GM21717 (cell line): Measurements from ENCODE around the gene CRAT.

ENCODE experiments used
- ATAC-seq: cut with Tn5 transposase; IDR thresholded peaks from one replicate; pipeline ENCODE4 v1.9.1; 2021; ENCODE audit warnings: mild to moderate bottlenecking, moderate library complexity; ENCODE audit not compliant: unreplicated experiment

The CRAT gene

DNA sequence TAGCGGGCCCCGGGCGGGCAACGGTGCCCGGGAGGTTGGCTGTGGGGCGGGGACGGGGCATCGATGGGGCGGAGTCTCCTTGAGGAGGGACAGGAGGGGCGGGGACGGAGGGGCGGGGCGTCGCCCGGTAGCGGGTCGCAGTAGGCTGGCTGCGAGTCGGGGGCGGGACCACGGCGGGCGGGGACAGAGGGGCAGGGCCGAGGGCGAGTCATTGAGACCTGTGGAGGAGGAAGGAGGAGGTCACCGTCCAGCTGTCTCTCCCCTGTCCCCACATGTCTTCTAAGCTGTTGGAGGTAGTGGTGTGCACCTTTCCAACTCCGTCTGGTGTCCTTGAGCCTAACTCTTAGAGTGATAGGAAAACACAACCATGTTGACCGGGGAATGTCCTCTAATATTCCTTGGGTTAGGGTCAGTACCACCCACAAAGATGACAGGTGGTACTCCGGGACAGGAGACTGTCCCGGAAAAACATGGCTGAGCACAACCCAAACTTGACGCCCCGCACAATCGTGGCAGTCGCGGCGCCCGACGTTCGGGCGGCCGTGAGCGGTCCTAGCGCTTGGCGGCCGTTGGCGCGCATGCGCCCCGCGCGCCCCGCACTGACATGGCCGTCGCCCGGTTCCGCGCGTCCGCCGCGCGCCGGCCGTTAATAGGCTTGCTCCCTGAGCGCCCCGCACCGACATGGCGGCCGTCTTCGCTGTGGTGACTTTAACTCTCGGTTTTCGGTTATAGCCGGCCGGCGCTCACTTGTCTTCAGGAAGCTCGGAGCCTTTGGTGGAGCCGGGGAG, at the start of gene CRAT, which contains the start of gene PTPA:
TSS of gene CRAT (minus strand) at position 54 of the 788 bp plus-strand sequence. CDS start 284 bp downstream, outside the sequence.
TSS of gene PTPA (plus strand) at position 676 of the 788 bp plus-strand sequence. CDS start 186 bp downstream, outside the sequence.
- peak; percentile 63 for ATAC-seq

DNA sequence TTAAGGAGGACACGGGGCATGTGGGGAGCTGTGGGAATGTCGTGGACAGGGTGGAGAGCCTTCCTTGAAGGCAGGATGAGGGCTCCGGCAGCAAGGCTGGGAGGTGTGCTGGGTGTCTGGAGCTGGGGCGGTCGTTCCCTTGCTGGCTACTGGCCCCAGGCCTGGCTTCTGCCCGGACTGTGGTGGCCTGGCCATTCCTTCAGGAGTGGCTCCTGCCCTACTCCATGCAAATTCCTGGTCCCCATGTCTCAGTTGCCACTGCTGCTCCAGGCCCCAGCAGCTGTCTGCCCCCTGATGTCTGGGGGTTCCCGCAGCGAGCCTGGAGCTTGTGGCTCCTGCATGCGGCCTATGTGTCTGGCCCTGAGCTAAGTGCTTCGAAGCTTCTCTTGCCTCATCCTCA, 45.6 kb upstream of the CRAT start:
- ATAC-seq: no peak

- no peak for ATAC-seq
Observed at GRCh38 chr9:129154866-129155477, 44.4 kb upstream of the CRAT start.

DNA sequence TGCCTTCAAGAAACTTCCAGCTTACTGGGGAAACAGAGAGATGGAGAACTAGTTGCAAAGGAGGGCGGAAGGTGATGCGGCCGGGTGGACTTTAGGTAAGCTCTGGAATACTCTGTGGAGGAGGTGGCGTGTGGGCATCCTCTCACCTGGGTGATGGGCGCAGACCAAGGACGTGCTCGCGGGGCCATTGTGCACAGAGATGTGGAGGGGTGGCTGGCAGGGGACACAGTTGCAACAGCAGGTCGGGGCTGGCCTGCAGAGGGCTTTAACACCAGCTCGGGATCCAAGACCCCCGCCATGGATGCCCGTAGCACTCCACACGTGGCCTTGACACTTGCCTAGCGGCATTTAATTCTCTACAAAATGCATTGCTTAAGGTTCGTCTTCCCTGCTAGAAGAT, 40.9 kb upstream of the CRAT start:
- no peak for ATAC-seq

DNA sequence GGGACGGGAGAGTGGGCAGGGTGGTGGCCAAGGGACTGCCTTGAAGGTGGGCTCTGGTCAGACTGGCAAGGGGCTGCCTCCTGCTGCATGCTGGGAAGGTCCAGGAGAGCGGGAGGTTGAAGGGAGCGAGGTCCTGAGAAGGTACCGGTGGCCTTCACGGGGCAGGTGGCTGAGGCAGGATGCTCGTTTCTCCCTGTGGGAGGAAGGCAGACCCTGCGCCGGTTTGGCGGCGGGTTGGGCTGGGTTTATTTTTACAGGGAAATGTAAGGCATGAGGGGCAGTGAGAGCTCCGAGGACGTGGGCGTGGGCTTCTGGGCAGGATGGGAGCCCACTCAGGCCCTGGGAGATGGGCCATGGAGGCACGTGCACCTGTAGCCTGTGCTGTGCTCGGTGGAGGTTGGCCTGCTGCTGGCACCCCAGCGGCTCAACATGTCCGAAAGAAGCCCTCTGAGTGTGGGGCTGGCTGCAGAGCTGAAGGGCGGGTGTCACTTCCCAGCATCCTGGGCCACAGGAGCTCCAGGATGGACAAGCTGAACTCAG, 40.1 kb upstream of the CRAT start:
- ATAC-seq: no peak

GRCh38 chr9:129150122-129150521, 39.5 kb upstream of the CRAT start:
- no peak for ATAC-seq

- no peak for ATAC-seq
Observed at GRCh38 chr9:129149442-129149841, 38.8 kb upstream of the CRAT start.

DNA sequence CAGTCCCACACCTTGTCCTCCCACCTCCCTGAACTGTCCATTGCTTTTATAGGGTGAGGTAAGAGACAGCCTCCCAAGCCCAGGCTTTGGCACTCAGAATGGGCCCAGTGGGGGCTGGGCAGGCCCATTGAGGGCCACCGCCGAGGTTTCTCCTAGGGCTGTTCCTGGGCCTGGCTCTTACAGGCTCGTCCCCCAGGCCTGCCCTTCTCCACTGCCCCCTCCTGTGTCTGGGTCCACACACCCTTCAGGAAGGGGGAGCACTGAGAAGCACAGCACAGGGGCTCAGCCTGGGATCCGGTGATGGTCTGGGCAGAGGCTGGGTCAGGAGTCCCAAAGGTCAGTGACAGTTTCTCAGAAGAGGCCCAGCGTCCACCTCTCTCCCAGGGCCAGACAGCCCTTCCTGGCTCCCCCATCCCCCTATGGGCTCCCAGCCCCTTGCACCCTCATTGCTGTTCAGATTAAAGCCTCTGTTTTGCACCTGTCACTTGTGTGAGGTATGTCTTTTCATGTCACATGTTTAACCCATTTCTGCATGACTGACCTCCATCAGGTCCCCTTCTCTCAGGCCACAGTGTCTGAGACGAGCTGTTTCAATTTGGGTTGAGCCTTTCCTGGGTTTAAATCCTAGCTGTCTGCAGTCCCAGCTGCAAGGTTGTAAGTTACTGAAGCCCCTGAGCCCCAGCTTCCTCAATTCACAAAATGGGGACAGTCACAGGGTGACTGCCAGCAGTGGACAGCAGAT, 38.0 kb upstream of the CRAT start:
- no peak for ATAC-seq

DNA sequence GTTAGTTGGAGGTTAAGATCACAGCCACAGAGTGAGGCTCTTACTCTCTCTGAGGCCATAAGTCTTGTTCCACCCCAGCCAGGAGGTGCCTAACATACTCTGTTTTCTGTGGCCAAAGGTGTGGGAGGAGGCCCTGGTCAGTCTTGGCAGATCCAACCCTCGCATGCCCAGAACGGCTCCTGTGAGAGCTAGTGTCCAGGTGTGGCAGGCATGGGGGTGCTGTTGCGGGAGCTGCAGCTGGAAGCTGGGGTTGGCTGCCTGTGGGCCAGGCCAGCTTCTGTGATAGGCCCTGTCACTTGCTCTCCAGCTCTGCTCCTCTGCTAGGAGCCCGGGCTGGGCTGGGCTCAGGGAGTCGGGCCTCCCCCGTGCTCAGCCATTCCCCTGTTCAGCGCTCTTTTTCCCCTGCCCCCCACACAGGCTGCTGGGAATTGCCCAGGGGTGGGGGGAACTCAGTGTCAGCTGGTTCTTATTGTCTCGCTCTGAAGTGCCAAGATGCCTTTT, 35.9 kb upstream of the CRAT start:
- no peak for ATAC-seq

GRCh38 chr9:129145841-129146292, 35.3 kb upstream of the CRAT start:
- no peak for ATAC-seq

DNA sequence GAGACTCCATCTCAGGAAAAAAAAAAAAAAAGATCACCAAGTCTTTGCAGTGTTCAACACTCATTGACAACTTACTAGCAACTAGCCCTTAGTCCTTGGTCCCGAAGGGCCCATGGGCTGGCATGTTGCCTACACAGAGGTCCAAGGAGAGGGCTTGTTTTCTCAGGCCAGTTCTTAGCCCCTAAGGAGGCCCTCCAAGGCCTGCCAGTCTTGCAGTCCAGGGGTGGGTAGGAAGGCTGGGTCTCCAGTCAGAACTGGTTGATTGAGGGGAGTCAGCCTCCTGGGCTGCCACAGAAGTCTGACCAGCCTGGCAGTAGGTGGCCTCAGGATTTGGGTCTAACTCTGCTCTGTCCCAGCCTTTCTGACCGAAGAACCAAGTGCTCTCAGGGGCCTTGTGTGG, 34.7 kb upstream of the CRAT start:
- no peak for ATAC-seq

DNA sequence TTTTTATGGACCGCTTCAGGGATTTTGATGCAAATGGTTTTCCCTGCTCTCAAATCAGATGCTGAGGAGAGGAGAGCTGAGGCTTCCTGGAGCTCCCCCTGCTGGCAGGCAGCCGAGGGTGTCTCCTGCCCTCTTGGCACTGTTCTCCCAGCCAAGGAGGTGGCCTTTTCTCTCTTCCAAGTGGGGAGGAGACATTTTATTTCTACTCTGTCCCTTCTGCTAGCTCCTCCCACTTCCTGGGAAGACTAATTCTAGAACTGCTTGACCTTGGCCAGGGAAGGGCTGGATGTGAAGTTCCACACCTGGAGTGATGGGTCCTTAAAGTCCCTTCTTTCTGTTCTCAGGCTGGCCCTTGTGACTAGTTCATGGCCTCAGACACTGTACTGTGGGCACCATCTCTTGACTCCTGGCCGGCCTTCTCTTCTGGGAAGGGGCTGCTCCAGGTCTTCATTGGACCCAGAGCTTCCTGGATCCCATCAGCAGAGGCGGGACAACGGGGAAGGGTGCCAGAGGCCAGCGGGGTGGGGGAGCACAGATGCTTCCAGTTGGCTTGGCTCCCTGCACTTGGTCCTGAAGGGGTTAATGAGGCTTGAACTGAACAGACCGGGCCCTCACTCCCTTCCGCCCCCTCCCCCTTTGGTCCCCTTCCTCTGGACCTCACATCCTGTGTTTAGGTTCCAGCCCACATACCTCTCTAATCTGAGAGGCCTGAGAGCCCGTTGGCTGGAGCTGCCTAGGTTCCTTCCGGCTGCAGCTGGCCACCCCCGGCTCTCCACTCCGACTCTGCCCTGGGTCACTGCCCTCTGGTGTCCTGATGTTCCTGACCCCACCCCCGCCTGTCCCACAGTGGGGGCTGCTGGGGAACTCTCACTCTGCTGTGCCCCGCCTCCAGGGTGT, 32.7 kb upstream of the CRAT start:
- ATAC-seq: no peak

GRCh38 chr9:129142138-129142935, 31.7 kb upstream of the CRAT start:
- no peak for ATAC-seq

DNA sequence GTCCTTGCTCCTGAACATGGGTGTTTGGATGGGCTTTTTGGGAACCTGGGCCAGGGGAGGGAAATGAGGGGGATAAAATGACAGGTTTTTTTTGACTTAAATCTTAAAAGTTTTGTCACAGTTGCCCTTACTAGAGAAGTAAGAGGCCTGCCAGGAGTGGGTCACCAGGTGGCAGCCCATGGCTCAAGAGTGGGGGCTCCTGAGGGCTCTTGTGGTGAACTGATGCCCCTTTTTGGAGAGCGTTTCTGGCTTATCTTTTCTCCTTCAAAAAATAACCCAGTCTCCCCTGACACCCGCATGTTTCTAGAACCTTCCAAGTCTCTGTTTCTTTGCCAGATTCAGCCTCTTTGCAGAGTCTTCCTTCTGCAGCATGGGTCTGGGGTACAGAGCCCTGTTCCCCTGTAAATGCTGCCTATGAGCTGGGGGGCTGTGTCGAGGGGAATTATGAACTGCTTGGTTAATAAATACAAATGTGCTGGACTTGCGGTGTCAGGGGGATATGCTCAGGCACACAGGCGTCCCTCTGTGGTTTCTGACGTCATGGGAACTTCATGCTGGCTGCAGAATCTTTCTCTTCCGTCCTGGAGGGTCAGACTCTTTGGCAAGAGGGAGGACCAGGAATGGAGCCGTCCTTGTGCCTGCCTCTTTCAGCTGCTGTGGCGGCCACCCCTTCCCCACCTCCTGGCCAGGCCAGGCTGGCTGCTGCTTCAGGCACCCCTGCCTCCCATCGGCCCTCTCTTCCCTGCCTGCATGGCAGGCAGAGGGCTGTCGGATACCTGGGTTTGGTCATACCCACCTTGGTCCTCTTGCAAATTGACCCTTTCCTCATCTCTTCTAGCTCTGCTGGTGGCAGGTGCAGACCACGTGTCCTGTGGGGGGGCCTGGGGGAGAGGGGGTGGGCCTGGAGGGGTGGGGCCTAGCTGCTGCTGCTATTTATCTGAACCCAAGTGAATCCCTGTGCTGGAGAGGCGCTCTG, 30.8 kb upstream of the CRAT start:
- no peak for ATAC-seq

- ATAC-seq: peak; percentile 20
Observed at GRCh38 chr9:129140397-129141065, 29.9 kb upstream of the CRAT start.

DNA sequence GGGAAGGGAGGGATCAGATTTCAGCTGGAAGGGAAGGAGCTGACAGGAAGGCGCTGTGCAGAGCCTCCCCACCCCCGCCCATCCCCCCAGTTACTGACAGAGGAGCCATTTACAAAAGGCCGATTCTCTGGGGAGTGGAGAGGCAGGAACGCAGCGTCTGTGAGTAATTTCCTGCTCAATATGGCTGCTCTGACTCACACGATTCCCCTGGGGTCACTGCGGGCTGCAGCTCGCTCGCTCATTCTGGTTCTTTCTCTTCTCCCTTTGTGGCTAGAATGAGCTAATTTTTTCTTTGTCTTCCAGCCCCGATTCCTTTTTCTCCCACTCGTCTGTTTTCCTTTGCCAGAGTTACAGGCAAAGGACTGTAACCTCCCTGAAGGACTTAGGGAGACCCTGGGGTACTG, 29.4 kb upstream of the CRAT start:
- peak; percentile 51 for ATAC-seq

GRCh38 chr9:129139233-129139992, 28.8 kb upstream of the CRAT start:
- ATAC-seq: peak; percentile 9
